GM12872 (cell line): Measurements from ENCODE around the gene PTBP2.

Experiments used
- TF ChIP-seq, protein P1 (sequence below): IDR thresholded peaks from 3 replicates; pipeline ENCODE4 v1.5.1; 2011; ENCODE audit warnings: low read depth, mild to moderate bottlenecking, low read length, moderate library complexity; ENCODE audit not compliant: insufficient read depth

The PTBP2 gene

DNA sequence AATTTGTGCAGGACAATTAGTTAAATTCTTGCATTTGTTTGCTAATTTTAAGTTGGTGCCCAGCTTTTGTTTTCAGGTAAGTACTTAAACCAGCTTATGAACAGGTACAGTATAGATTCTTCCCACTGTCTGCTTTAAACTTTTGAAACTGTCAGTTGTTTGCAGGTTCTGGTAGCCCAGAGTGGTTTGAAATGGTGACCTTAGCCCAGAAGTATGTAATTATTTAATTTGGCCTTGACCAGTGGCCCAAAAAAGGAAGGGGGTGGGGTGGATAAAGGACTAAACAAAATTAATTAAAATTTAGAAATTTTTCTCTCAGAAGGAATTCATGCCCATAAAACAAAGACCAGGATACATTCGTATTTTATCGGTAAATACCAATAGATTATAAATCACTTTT lies 69.0 kb downstream of the PTBP2 start:
- TF ChIP-seq, protein P1, sequence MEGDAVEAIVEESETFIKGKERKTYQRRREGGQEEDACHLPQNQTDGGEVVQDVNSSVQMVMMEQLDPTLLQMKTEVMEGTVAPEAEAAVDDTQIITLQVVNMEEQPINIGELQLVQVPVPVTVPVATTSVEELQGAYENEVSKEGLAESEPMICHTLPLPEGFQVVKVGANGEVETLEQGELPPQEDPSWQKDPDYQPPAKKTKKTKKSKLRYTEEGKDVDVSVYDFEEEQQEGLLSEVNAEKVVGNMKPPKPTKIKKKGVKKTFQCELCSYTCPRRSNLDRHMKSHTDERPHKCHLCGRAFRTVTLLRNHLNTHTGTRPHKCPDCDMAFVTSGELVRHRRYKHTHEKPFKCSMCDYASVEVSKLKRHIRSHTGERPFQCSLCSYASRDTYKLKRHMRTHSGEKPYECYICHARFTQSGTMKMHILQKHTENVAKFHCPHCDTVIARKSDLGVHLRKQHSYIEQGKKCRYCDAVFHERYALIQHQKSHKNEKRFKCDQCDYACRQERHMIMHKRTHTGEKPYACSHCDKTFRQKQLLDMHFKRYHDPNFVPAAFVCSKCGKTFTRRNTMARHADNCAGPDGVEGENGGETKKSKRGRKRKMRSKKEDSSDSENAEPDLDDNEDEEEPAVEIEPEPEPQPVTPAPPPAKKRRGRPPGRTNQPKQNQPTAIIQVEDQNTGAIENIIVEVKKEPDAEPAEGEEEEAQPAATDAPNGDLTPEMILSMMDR = no peak

DNA sequence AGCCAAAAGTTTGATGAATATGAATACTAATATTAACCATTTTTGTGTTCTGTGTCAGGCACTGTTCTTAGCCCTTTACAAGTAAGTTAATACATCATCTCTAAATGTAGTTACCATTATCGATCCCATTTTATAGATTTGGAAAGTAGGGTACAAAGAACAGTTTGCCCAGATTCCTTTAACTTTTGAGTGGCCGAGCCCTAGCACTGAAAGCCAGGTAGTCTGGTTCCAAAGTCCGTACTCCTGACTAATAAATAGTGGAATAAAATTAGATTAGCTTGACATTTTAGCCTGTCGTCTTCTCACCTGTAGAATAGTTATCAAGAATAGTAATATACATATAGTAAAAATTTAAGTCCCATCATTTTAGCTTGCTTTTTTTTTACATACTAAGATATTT lies 70.6 kb downstream of the PTBP2 start:
- TF ChIP-seq, protein P1 = no peak

DNA sequence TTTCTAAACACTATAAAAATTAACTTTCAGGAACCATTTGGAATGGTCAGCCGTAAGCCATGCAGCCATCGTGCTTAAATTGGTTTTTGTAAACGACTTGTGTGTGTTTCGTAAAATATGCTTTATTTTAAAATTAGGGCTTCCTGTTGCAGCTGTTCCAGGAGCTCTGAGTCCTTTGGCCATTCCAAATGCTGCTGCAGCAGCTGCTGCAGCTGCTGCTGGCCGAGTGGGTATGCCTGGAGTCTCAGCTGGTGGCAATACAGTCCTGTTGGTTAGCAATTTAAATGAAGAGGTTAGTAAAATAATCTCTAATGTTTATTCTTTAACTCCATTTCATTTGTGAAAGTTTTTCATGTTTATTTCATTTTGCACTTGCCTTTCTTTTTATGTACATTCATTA lies 83.1 kb downstream of the PTBP2 start:
- TF ChIP-seq, protein P1 = no peak

DNA sequence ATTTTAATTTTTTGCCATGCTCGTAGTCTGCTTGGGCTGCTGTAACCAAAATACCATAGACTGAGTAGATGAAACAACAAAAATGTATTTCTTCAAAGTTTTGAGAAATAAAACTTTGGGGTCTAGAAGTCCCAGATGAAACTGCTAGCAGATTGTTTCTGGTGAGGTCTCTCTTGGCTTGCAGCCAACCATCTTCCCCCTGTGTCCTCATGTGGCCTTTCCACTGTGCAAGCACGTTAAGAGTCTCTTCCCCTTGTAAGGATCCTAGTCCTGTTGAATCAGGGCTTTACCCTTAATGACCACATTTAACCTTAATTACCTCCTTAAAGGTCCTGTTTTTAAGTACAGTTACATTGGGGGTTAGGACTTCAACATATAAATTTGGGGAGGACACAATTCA lies 86.6 kb downstream of the PTBP2 start:
- TF ChIP-seq, protein P1 = no peak

DNA sequence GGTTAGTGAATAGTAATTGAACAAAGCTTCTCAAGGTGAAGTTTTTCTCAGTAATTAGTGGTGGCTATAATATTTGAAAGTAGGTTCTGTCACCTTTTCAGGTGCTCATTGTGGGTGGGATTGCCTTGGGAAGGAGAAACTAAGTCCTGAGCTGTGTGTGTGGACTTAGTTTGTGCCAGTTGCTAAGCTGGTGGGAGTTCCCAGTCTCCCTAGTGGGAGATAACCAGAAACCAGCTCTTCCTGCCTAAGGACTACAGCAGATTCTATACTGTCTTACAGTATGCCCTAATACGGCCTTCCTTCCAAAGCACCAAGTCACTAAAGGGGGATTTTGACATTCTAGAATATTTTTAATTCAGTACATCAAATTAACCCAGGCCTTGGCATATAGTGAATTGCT lies 94.3 kb downstream of the PTBP2 start:
- TF ChIP-seq, protein P1 = no peak

DNA sequence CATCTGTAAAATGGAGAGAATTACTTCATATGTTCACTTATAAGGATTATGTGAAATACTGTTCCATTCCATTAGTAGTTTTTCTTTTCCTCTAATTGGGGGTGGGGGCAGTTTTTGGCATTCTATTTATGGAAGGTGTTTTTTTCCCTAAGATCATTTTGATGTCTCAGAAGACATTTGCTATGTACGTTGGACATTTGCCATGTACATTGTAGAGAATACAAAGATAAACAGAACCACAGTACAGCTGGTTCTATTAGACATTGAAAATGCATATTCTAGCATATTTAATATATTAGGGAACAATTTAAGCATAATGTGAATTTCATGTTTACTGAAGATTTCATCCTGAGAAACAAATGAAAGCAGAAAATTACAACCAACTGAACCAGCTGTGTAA lies 98.5 kb downstream of the PTBP2 start:
- TF ChIP-seq, protein P1 = no peak

DNA sequence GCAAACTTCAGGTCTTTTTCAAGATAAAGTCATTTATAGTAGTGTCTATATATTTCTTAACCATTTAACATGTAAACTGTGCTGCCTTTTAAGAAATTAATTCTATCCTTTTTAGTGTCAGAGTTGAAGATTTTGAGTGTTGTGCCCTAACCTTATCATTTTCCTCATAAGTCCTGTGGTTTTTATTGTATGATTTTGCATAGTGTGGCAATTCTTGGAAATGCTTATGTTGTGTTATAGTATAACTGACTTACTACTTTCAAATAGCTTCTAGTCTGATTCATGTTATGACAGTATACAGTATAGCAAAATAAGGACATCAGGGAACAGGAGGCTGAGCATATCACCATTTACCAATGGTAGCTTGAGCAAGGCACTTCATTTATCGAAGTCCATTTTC lies 99.1 kb downstream of the PTBP2 start:
- TF ChIP-seq, protein P1 = no peak

DNA sequence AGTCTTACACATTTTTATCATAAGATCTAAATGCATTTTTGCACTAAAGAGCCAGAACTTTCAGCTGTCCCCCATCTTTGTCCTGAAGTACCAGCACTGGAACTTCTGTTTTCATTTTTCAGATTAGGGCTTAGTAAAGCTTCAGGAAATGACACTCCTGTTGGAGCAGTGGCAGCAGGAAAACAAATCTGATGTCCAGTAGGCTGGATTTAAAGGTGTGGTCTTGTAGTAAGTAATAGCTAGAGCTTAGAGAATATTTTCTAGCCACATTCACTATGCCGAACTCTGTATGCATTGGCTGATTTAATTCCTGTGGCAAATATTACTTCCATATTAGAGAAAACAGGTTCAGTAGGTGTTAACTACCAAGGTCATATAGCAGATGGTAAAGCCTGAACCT lies 103.6 kb downstream of the PTBP2 start:
- TF ChIP-seq, protein P1 = no peak
